Testis (tissue), 2 donors: ENCODE measurements around the gene IFNAR2.

ENCODE experiments used
- CTCF ChIP-seq, 3 experiments: fragments of 450-650 bp in 2 of 3; fragments of 200-600 bp in 1 of 3; sonication (generic) in 1 of 3; IDR thresholded peaks; one replicate each; pipeline ENCODE4 v1.5.1; 2016 to 2019; ENCODE audit warnings: antibody characterized with exemption in 3 of 3, mild to moderate bottlenecking in 2 of 3, moderate library complexity in 1 of 3
- POLR2A ChIP-seq: fragments of 450-650 bp; IDR thresholded peaks from one replicate; pipeline ENCODE4 v1.6.1; 2017; ENCODE audit warnings: antibody characterized with exemption, mild to moderate bottlenecking, moderate library complexity

GRCh38 chr21:33258475-33258874, 28.7 kb downstream of the IFNAR2 start:
- TF ChIP-seq CTCF (IDR thresholded peaks at IDR 0.05), result no peak
- TF ChIP-seq POLR2A, result no peak
